ENCODE measurements around the gene LBHD1.

GRCh38 chr11:62614275-62614674 is 57.8 kb downstream of the LBHD1 start:
- TF ChIP-seq POLR2A (IDR thresholded peaks at IDR 0.05) (no peak), CTCF (IDR thresholded peaks at IDR 0.05) (no peak)

All from Peyer's patch (tissue), 4 donors.